HL-60 (cell line): ENCODE results near the gene CLDN19.

ENCODE experiments used
- CTCF ChIP-seq: IDR thresholded peaks from one replicate; pipeline ENCODE4 v1.5.1; 2011; ENCODE audit warnings: low read length, control low read depth, inconsistent platforms; ENCODE audit not compliant: insufficient read depth
- GABPA ChIP-seq: IDR thresholded peaks from 2 replicates; pipeline ENCODE4 v1.6.1; 2012; ENCODE audit warnings: low read depth
- POLR2AphosphoS5 ChIP-seq: IDR thresholded peaks from 2 replicates; pipeline ENCODE4 v1.6.1; 2012; ENCODE audit warnings: low read depth
- REST ChIP-seq: IDR thresholded peaks from 2 replicates; pipeline ENCODE4 v1.6.1; 2012; ENCODE audit warnings: low read depth; ENCODE audit not compliant: insufficient replicate concordance

GRCh38 chr1:42732126-42732680 is 7.8 kb downstream of the CLDN19 start:
- TF ChIP-seq CTCF (no peak), REST (no peak), POLR2AphosphoS5 (no peak), GABPA (no peak)
